PFSK-1 (cell line): Measurements from ENCODE around the gene EPB41L4A.

Experiments used
- FOXP2 ChIP-seq: optimal IDR thresholded peaks from 2 replicates; pipeline ENCODE3; 2011; ENCODE audit warnings: borderline replicate concordance, control low read depth, inconsistent platforms; ENCODE audit not compliant: insufficient read depth; ENCODE audit errors: extremely low read length, extremely low read depth
- POLR2AphosphoS5 ChIP-seq: IDR thresholded peaks from 2 replicates; pipeline ENCODE4 v1.6.1; 2012; ENCODE audit warnings: low read depth, mild to moderate bottlenecking, control low read depth, low read length, moderate library complexity
- REST ChIP-seq, 2 experiments: IDR thresholded peaks; 2 replicates each; pipeline versions ENCODE4 v1.6.1 to v1.8.0; 2011 to 2012; ENCODE audit warnings: low read depth in 2 of 2, low read length in 2 of 2, control low read depth in 1 of 2, inconsistent platforms in 1 of 2, mild to moderate bottlenecking in 1 of 2, moderate library complexity in 1 of 2; ENCODE audit not compliant: insufficient read depth in 1 of 2
- SIN3A ChIP-seq: IDR thresholded peaks from 2 replicates; pipeline ENCODE4 v1.6.1; 2012; ENCODE audit warnings: mild to moderate bottlenecking, low read length, moderate library complexity, borderline replicate concordance; ENCODE audit not compliant: insufficient read depth
- TAF1 ChIP-seq: IDR thresholded peaks from 2 replicates; pipeline ENCODE4 v1.6.1; 2012; ENCODE audit warnings: low read length, control low read depth, borderline replicate concordance; ENCODE audit not compliant: insufficient read depth

DNA sequence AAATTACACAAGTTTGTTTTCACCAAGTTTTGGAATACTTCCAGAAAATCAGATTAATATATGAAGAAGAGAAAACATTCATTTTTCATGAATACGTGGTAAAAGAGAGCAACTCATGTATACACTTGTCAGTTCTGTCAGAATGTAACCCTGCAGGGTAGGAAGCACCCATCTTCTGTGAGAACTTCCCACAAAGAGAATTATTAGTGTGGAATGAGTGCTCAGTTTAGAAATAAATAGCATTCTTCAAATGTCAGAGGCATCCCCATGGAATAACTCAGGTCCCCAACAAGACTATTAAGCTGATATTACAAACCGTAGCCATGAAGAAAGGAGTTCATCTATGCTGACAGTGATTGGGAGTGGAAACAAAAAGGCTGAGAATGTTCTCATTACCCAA, 45.2 kb downstream of the EPB41L4A start:
- no peak for TF ChIP-seq TAF1
- TF ChIP-seq POLR2AphosphoS5, result no peak
- no peak for TF ChIP-seq REST (IDR thresholded peaks at IDR 0.05; ENCODE audit: insufficient read depth in 1 of 2, low read depth in 2 of 2, low read length in 2 of 2)
- no peak for TF ChIP-seq SIN3A
- TF ChIP-seq FOXP2, result no peak
